Activated T-cell treated with anti-CD3 and anti-CD28 coated beads, Interleukin-2, amount 50 U/mL, for 72 hours (primary cell): ENCODE data around the gene TMEM45B. TPM values are rescaled to one million over a fixed set of nuclear protein-coding genes. Genes with fewer than 3 reads are reported as not detected.
"Not testable (repeated sequence)": the region's sequence is repeated elsewhere in the genome, so short reads cannot be mapped to it uniquely, and the experiment has no call there.

Experiments used
- ATAC-seq, 2 donors: fragments of 150-1000 bp; cut with Tn5 transposase; replicated peaks in 1 of 2; 2 replicates each; pipeline ENCODE4 v1.10.0; 2021; ENCODE audit warnings: moderate library complexity in 2 of 2, mild to moderate bottlenecking in 1 of 2
- DNase-seq, 2 donors: peaks; one replicate each; pipeline ENCODE4 v3.0.0; 2021 to 2022; ENCODE audit warnings: mixed read lengths in 1 of 2
- H3K27ac Mint-ChIP-seq: one replicate; pipeline ENCODE4 v1.8.0; 2022; ENCODE audit warnings: mild to moderate bottlenecking, moderate library complexity, mixed read lengths
- H3K27me3 Mint-ChIP-seq: one replicate; pipeline ENCODE4 v1.8.0; 2022; ENCODE audit warnings: low read depth, mixed read lengths
- H3K36me3 Mint-ChIP-seq, 2 donors: one replicate each; pipeline ENCODE4 v1.8.0; 2022; ENCODE audit warnings: mixed read lengths in 2 of 2, mild to moderate bottlenecking in 1 of 2; ENCODE audit not compliant: insufficient read depth in 2 of 2
- H3K4me1 Mint-ChIP-seq: one replicate; pipeline ENCODE4 v1.8.0; 2022; ENCODE audit warnings: low read depth, mixed read lengths
- H3K4me3 Mint-ChIP-seq, 2 donors: one replicate each; pipeline ENCODE4 v1.8.0; 2022; ENCODE audit warnings: mild to moderate bottlenecking in 2 of 2, mixed read lengths in 2 of 2, moderate library complexity in 2 of 2
- H3K9me3 Mint-ChIP-seq, 2 donors: one replicate each; pipeline ENCODE4 v1.8.0; 2022; ENCODE audit warnings: mixed read lengths in 2 of 2
- total RNA-seq, 2 donors: library from RNA; stranded (reverse); gene quantifications; one replicate each; pipeline ENCODE4 v1.2.3, GENCODE V29; 2022

Gene TMEM45B
- total RNA-seq, 2 donors from 2014 or later = 2.5 to 3.3 TPM

DNA sequence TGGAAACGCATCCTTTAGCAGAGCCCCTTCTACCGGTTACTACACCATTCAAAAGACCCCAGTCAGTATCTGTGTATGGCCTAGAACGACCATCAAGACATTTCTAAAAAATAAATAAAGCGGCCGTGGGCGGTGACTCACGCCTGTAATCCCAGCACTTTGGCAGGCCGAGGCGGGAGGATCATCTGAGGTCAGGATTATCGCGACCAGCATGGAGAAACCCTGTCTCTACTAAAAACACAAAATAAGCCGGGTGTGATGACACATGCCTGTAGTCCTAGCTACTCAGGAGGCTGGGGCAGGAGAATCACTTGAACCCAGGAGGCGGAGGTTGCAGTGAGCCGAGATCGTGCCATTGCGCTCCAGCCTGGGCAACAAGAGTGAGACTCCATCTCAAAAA lies 53.0 kb downstream of the TMEM45B start:
- peaks cover 16 to 36% of the 10 kb centered on the region in 2 donors for H3K36me3 Mint-ChIP-seq
- H3K27ac Mint-ChIP-seq = peak overlapping the region; percentile 8

DNA sequence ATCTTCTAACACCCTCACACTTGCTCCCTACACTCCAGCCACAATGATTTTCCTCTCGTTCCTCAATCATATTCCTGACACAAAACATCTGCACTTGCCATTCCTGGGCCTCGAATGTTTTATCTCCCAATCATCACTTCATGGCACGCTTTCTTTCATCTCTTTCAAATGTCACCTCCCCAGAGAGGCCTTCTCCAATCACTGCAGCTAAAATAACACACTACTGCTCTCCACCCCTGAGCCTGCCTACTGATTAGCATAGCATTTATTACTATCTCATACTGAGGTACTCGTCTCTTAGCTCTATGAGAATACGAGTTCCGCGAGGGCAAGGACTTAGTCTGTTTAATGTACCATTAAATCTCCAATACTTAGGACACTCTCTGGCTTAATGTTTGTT lies 56.3 kb downstream of the TMEM45B start:
- no peaks in the 10 kb centered on the region for H3K27me3 Mint-ChIP-seq
- DNase-seq (no peak), ATAC-seq (no peak)
- peaks cover 13 to 29% of the 10 kb centered on the region in 2 donors for H3K36me3 Mint-ChIP-seq
- no peak overlapping the region for H3K27ac Mint-ChIP-seq
- H3K4me1 Mint-ChIP-seq = no peaks in the 10 kb centered on the region
- no peaks in the 10 kb centered on the region for H3K9me3 Mint-ChIP-seq
- no peak overlapping the region for H3K4me3 Mint-ChIP-seq

More for the DNA sequence above, 53.0 kb downstream of the TMEM45B start:
- H3K4me3 Mint-ChIP-seq, DNase-seq, H3K4me1 Mint-ChIP-seq, H3K9me3 Mint-ChIP-seq, ATAC-seq, H3K27me3 Mint-ChIP-seq: not testable (repeated sequence)

DNA sequence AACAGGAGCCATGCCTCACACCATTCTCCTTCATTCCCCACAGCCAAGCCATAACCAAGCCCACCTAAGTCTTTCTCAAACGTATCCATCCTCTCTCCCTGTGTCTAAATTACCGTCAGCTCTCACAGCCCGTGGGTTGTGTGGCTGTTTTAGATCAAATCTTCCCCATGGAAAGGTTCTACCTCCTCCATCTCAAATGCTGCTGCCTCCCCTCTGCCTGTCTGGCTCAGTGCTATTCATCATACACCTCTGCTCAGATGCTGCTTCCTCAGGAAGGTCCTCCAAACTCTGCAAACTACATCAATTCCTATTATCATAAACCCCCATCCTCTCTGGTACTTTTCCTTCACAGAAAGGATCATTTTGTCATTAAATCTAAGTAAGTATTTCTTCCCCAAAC lies 64.7 kb downstream of the TMEM45B start:
- Mint-ChIP-seq H3K4me3 (no peak overlapping the region), H3K36me3 (peaks cover 14 to 28% of the 10 kb centered on the region in 2 donors), H3K4me1 (no peaks in the 10 kb centered on the region), H3K9me3 (no peaks in the 10 kb centered on the region), H3K27ac (no peak overlapping the region), H3K27me3 (no peaks in the 10 kb centered on the region)
- ATAC-seq (no peak), DNase-seq (no peak)

DNA sequence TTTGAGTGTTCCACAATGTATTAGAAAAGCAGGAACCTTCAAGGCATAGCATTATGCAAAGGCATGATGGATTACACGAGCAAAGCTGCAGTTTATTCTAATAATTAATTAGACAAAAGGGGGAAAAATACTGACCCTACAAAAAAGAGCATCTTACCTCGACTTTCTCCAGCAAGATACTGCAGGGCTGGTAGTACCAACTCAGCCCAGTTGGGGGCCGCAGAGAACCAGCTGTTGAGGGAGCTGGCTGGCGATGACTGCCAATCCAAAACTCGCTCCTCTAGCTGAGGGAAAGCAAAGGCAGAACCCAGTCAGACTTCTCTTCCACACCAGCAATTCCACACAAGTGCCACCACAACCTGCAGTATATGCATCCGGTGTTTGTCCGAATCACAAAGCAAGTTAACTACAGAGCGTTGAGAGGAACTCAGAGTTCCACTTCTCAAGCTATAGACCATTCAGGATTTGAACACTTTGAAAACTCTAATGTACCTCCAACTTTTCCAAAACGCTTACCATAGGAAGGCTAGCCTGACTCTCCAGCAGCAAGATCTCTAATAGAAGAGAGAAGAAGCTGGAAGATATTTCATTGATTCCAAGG lies 66.0 kb downstream of the TMEM45B start:
- DNase-seq (peak; percentile 36 to 44), ATAC-seq (peak in 1 of 2 donors; percentile 48)
- H3K27ac Mint-ChIP-seq = no peak overlapping the region
- peaks cover 14 to 32% of the 10 kb centered on the region in 2 donors for H3K36me3 Mint-ChIP-seq
- no peaks in the 10 kb centered on the region for H3K4me1 Mint-ChIP-seq
- H3K27me3 Mint-ChIP-seq = no peaks in the 10 kb centered on the region
- no peaks in the 10 kb centered on the region for H3K9me3 Mint-ChIP-seq
- no peak overlapping the region for H3K4me3 Mint-ChIP-seq

DNA sequence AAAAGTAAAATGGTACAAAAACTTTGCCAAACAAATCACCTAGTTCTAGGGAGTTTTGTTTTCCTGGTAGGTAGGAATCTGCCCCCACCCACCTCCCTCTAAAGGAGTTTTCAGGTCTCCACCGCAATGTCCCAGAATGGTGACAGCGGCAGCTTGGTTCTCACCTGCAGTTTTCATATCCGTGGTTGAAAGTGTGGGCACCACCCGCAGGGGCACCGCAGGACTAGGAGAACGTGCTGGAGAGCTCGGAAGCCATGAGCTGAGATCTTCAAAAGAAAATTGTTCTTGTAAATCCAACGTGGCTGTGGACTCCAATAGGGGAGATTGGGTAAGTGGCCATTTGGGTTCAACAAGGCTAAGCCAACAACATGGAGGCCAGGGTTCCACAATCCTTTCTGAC lies 68.9 kb downstream of the TMEM45B start:
- Mint-ChIP-seq H3K36me3 (peaks cover 19 to 48% of the 10 kb centered on the region in 2 donors), H3K27ac (no peak overlapping the region), H3K4me1 (peaks cover 15% of the 10 kb centered on the region), H3K9me3 (no peaks in the 10 kb centered on the region), H3K27me3 (no peaks in the 10 kb centered on the region), H3K4me3 (no peak overlapping the region)
- DNase-seq = no peak
- no peak for ATAC-seq

DNA sequence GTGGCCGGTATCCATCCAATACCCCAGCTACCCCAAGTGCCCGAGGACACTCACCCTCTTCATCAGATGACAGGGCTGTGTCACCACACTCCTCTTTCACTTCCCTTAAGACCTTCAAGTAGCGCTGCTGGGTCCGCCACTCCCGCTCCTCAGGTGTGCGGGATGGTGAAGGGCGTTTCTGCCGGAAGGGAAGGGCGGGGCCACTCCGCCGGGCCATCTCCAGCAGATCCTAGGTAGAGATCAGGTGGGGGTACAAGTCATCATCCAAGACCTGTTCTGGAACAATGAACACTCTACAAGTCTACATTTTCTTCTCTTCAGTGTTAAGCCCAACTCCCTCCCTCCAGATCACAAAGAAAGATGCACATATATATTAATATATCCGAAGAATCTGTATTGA lies 69.7 kb downstream of the TMEM45B start:
- Mint-ChIP-seq H3K27ac (no peak overlapping the region), H3K4me3 (no peak overlapping the region), H3K9me3 (no peaks in the 10 kb centered on the region), H3K27me3 (no peaks in the 10 kb centered on the region), H3K4me1 (peaks cover 22% of the 10 kb centered on the region), H3K36me3 (peaks cover 15 to 50% of the 10 kb centered on the region in 2 donors)
- no peak for ATAC-seq
- DNase-seq = no peak

DNA sequence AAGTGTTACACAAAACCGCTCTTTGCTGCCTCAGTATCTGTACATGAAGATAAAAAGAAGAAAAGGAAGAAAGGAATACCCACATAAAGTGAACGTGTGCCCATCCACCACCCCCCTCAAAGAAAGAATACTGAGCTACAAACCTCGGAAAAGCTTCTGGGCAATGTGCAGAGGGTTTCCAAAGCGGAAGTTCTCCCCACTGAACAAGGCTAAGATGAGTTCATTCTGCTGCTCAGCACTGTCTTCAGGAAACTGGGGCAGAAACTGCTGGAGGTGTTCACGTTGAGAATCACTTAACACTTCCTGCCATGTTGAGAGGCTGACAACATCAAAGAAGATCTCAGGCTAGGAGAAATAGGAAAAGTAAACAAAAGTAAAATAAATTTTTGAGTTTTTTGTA lies 72.8 kb downstream of the TMEM45B start:
- peaks cover 10 to 51% of the 10 kb centered on the region in 2 donors for H3K36me3 Mint-ChIP-seq
- H3K27ac Mint-ChIP-seq = peak overlapping the region; percentile 75
- DNase-seq (no peak), ATAC-seq (no peak)
- H3K27me3 Mint-ChIP-seq = no peaks in the 10 kb centered on the region
- no peak overlapping the region for H3K4me3 Mint-ChIP-seq
- H3K4me1 Mint-ChIP-seq = peaks cover 32% of the 10 kb centered on the region
- H3K9me3 Mint-ChIP-seq = no peaks in the 10 kb centered on the region

DNA sequence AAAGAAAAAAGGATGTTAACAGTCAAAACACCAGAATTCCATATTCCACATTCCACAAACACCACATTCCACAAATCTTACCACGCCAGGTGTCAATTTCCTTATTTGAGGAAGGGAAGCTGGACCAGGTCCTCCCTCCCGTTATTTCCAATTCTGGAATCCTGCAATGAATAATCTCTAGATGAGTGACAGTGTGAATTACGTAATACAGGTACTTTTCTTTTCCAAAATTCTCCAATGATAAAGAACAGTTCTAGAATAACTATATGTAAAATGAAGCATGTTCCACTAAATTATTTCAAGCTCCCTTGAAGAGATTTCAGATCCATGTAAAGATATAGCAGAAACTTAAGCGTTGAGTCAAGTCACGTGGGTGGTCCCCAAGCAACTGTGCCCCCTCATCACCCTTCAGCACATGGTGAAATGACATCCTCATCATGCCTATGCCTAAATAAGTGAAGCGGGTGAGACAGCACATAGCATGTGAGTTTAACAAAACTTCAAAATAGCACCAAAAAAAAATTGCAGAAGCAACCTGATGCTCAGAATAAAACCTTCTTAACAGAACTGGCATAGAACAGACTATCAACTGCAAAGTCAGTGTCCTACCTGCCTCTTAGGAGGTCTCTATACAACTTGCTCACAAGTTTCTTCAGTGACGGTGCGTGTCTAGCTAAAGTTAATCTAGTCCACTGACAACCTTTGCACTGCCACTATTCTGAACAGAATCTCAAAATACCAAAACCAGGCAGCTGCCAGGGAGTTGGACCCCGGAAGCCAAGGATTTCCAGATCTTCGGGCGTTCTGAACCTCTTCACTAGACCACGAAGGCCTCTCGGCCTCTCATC lies 78.9 kb downstream of the TMEM45B start:
- peaks cover 0 to 19% of the 10 kb centered on the region in 2 donors for H3K36me3 Mint-ChIP-seq
- H3K4me1 Mint-ChIP-seq = peaks cover 45% of the 10 kb centered on the region
- DNase-seq (peak in 1 of 2 donors; percentile 9), ATAC-seq (peak in 1 of 2 donors; percentile 10)
- no peaks in the 10 kb centered on the region for H3K27me3 Mint-ChIP-seq
- H3K4me3 Mint-ChIP-seq = peak overlapping the region; percentile 92 to 93
- no peaks in the 10 kb centered on the region for H3K9me3 Mint-ChIP-seq
- peak overlapping the region; percentile 70 for H3K27ac Mint-ChIP-seq

DNA sequence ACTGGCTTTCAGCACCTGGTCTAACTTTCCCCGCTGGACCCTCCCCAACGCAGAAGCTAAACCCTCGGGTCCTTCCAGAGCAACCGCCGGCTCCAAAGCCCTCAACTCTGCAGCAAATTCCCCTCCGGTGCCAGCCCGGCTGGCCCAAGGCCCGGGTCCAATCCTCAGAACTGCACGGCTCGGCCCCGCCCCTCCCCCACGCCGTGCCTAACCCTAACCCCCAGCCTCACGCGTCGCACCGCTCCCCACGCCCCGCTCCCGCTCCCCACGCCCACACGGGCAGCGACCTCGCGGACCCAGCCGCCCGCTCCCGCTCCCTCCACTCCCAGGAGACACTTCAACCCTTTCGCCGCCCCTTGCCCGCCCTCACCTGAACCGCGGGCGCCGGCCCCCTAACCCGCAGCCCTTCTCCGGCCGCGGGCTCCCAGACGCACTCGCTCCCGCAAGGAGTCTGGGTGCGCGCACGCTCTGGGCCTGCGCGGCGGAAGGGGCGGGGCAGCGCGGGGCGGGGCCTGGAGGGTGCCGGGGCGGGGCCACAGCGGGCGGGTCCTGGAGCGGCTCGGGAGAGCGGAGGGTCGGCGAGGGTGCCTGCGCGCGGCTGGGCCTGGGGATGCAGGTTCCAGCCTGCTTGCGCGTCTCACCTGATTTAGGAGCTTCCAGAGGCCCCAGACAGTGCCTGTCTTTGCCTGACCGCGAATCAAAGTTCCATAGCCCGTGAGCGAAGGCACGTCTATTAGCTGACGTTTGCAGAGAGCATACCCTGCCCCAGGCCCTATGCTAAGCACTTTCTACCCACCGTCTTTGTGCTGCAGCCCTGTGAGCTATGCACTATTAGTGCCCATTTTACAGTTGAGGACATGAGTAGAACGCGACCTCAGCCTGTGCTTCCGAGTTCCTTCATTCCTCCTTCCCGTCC lies 79.7 kb downstream of the TMEM45B start, which contains the start of gene NFRKB:
Gene NFRKB (minus strand): TSS at position 453 of the 916 bp plus-strand sequence. CDS start 2,729 bp downstream, outside the sequence.
- H3K4me3 Mint-ChIP-seq = peak within 1 kb of the TSS; percentile 92 to 93
- DNase-seq (peak; percentile 88 to 92), ATAC-seq (peak; percentile 99)
- H3K9me3 Mint-ChIP-seq = no peaks in the 10 kb centered on the region
- no peaks in the 10 kb centered on the region for H3K27me3 Mint-ChIP-seq
- H3K4me1 Mint-ChIP-seq = peaks cover 36% of the 10 kb centered on the region
- H3K36me3 Mint-ChIP-seq = peaks cover 0 to 11% of the 10 kb centered on the region in 2 donors
- H3K27ac Mint-ChIP-seq = peak within 1 kb of the TSS; percentile 74

DNA sequence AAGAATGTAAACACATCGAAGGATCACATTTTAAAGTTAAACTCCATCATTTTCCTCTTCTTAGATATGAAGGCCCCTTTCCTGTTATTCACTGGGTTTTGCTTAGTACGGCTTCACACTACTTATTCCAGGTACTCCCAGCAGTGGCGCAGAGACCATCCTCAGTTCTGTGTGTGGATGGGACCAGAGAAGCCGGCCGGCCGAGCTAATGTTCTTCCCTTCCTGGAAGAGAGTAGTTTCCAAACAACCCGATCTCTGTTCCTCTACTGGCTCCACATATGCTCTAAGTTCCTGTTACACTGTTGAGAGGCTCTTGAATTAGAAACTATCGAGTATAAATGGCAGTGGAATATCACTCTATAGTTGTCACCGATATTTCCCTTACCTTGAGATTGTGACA lies 80.4 kb downstream of the TMEM45B start:
- Mint-ChIP-seq H3K36me3 (peaks cover 0 to 11% of the 10 kb centered on the region in 2 donors), H3K27me3 (no peaks in the 10 kb centered on the region), H3K4me1 (peaks cover 36% of the 10 kb centered on the region), H3K4me3 (peak overlapping the region; percentile 92 to 93), H3K9me3 (no peaks in the 10 kb centered on the region), H3K27ac (peak overlapping the region; percentile 74)
- DNase-seq (no peak), ATAC-seq (no peak)

DNA sequence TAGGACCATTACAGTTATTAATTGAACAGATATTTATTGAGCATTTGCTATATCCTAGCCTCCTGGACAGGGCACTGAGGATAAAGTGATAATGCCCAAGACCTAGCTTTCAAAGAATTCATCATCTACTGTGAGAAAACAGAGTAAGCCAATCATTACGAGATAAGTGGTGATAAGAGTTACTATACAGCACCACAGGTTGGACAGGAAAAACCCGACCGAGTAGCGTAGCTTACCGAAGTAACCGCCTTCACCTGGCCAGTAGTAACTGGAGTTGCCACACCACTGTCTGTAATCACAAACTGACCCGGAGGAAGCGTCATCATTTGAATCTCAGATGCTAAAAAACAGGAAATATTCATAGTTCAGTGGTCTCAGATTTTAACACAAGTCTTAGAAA lies 89.8 kb downstream of the TMEM45B start:
- Mint-ChIP-seq H3K4me1 (no peaks in the 10 kb centered on the region), H3K9me3 (no peaks in the 10 kb centered on the region), H3K27me3 (no peaks in the 10 kb centered on the region), H3K4me3 (no peak overlapping the region), H3K27ac (no peak overlapping the region), H3K36me3 (peaks cover 0 to 13% of the 10 kb centered on the region in 2 donors)
- DNase-seq (no peak), ATAC-seq (no peak)
